DND-41 (cell line): Measurements from ENCODE around the gene CYP27A1.
"Not testable (repeated sequence)": the region's sequence is repeated elsewhere in the genome, so short reads cannot be mapped to it uniquely, and the experiment has no call there.

ENCODE experiments used
- ATAC-seq: fragments of 200-7000 bp; cut with Tn5 transposase; 3 replicates; pipeline ENCODE4 v1.9.1; 2021; ENCODE audit warnings: low read depth; ENCODE audit not compliant: insufficient read depth
- DNase-seq: peaks from one replicate; pipeline ENCODE4 v3.0.0-alpha.2; 2020
- H2AFZ ChIP-seq: 2 replicates; pipeline ENCODE4 v1.6.0; 2012; ENCODE audit warnings: low read depth, low read length
- H3K27ac ChIP-seq: 2 replicates; pipeline ENCODE4 v1.5.1; 2012; ENCODE audit warnings: low read length, inconsistent platforms
- H3K27me3 ChIP-seq: fragments of 200-600 bp; sonication (generic); 2 replicates; pipeline ENCODE4 v1.6.0; 2012; ENCODE audit warnings: low read length, mild to moderate bottlenecking, inconsistent platforms; ENCODE audit not compliant: insufficient read depth, poor library complexity
- H3K36me3 ChIP-seq: 2 replicates; pipeline ENCODE4 v1.5.1; 2012; ENCODE audit warnings: low read length, inconsistent platforms; ENCODE audit not compliant: insufficient read depth
- H3K4me1 ChIP-seq: 2 replicates; pipeline ENCODE4 v1.5.1; 2012; ENCODE audit warnings: mild to moderate bottlenecking, low read length; ENCODE audit not compliant: insufficient read depth
- H3K4me2 ChIP-seq: 2 replicates; pipeline ENCODE4 v1.6.0; 2012; ENCODE audit warnings: mild to moderate bottlenecking, moderate library complexity, low read length, inconsistent platforms; ENCODE audit not compliant: insufficient read depth
- H3K4me3 ChIP-seq, 2 experiments: fragments of 200-600 bp in 1 of 2; shearing (Covaris generic) in 1 of 2; 2 replicates each; pipeline ENCODE4 v1.5.1; 2012 to 2016; ENCODE audit warnings: inconsistent platforms in 2 of 2, low read length in 2 of 2, mild to moderate bottlenecking in 2 of 2, low read depth in 1 of 2, moderate library complexity in 1 of 2
- H3K79me2 ChIP-seq: 2 replicates; pipeline ENCODE4 v1.6.0; 2012; ENCODE audit warnings: low read length, inconsistent platforms; ENCODE audit not compliant: insufficient read depth
- H3K9ac ChIP-seq: 2 replicates; pipeline ENCODE4 v1.6.0; 2012; ENCODE audit warnings: low read depth, mild to moderate bottlenecking, inconsistent platforms, low read length, moderate library complexity
- H3K9me3 ChIP-seq: 2 replicates; pipeline ENCODE4 v1.5.1; 2012; ENCODE audit warnings: low read length, moderate library complexity, mild to moderate bottlenecking, inconsistent platforms; ENCODE audit not compliant: insufficient read depth, severe bottlenecking
- H4K20me1 ChIP-seq: 2 replicates; pipeline ENCODE4 v1.6.0; 2012; ENCODE audit warnings: low read length; ENCODE audit not compliant: insufficient read depth
- EZH2 ChIP-seq: IDR thresholded peaks from 3 replicates; pipeline ENCODE4 v1.6.1; 2012; ENCODE audit warnings: borderline replicate concordance, low read depth, mild to moderate bottlenecking, moderate library complexity, low read length, inconsistent platforms; ENCODE audit not compliant: severe bottlenecking
- TF ChIP-seq, protein P1 (sequence below): IDR thresholded peaks from 2 replicates; pipeline ENCODE4 v1.5.1; 2012; ENCODE audit warnings: borderline replicate concordance, low read length, moderate library complexity, mild to moderate bottlenecking; ENCODE audit not compliant: poor library complexity, severe bottlenecking; ENCODE audit errors: extremely low read depth

Gene CYP27A1

DNA sequence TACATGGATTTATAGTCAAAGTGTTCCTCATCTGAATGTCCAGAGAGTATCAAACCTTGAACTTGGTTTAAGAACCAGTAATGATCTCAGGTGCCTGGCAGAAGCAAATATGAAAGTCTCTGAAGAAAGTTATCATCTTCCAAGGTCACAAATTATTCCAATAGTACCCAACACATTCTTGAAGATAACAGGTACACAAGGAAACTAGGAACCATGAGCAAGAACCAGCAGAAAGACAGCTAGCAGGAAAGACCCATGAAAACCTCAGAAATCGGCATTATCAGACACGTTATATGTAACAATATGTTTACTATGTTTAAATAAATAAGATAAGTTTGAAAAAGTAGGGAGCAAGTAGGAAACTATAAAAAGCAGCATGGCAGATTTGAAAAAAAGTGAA is 55.5 kb downstream of the CYP27A1 start:
- Histone ChIP-seq H3K9ac (no peak overlapping the region), H3K27ac (no peak overlapping the region), H3K9me3 (no peaks in the 10 kb centered on the region), H3K4me1 (no peaks in the 10 kb centered on the region), H3K4me2 (no peak overlapping the region), H3K27me3 (peaks cover 22% of the 10 kb centered on the region), H3K36me3 (no peaks in the 10 kb centered on the region), H2AFZ (no peak overlapping the region), H3K4me3 (no peak overlapping the region), H3K79me2 (no peaks in the 10 kb centered on the region), H4K20me1 (no peaks in the 10 kb centered on the region)
- DNase-seq (no peak), ATAC-seq (no peak)
- no peak for TF ChIP-seq EZH2

DNA sequence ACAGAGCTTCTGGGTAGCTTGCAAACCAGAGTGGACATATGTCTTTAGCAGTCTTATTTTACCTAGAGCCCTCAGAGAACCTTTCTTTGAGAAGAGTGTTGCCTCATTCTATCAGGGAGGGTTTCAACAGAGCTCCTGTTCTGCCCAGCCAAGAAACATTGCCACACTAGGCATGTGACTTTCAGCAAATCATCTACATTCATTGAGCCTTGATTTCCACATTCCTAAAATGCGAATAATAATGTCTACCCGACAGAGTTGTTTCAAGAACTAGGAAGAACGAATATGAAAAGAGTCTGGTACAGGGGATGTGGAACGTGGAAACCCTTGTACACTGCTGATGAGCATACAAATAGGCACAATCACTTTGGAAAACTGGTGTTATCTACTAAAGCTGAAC is 57.5 kb downstream of the CYP27A1 start:
- Histone ChIP-seq H3K79me2 (no peaks in the 10 kb centered on the region), H3K4me1 (no peaks in the 10 kb centered on the region), H3K9ac (no peak overlapping the region), H3K36me3 (no peaks in the 10 kb centered on the region), H3K4me2 (no peak overlapping the region), H4K20me1 (no peaks in the 10 kb centered on the region), H2AFZ (no peak overlapping the region), H3K4me3 (no peak overlapping the region), H3K27me3 (peaks cover 17% of the 10 kb centered on the region), H3K9me3 (no peaks in the 10 kb centered on the region), H3K27ac (no peak overlapping the region)
- no peak for TF ChIP-seq EZH2
- TF ChIP-seq, protein P1, sequence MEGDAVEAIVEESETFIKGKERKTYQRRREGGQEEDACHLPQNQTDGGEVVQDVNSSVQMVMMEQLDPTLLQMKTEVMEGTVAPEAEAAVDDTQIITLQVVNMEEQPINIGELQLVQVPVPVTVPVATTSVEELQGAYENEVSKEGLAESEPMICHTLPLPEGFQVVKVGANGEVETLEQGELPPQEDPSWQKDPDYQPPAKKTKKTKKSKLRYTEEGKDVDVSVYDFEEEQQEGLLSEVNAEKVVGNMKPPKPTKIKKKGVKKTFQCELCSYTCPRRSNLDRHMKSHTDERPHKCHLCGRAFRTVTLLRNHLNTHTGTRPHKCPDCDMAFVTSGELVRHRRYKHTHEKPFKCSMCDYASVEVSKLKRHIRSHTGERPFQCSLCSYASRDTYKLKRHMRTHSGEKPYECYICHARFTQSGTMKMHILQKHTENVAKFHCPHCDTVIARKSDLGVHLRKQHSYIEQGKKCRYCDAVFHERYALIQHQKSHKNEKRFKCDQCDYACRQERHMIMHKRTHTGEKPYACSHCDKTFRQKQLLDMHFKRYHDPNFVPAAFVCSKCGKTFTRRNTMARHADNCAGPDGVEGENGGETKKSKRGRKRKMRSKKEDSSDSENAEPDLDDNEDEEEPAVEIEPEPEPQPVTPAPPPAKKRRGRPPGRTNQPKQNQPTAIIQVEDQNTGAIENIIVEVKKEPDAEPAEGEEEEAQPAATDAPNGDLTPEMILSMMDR, result no peak
- ATAC-seq (no peak), DNase-seq (no peak)

DNA sequence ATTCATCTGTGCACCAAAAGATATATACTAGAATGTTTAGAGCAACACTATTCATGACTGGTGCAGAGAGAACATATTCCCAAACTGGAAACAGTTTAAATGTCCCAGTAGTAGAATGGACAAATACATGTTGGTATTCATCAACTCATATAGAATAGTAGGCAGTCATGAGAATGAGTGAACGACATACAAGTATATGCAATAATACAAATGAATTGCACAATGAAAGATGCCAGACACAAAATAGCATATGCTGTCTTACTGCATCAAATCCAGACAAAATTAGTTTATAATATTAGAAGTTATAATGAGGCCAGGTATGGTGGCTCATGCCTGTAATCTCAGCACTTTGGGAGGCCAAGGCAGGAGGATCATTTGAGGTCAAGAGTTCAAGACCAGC is 57.9 kb downstream of the CYP27A1 start:
- Histone ChIP-seq H3K9ac (no peak overlapping the region), H3K4me3 (no peak overlapping the region), H3K9me3 (no peaks in the 10 kb centered on the region), H3K27me3 (peaks cover 15% of the 10 kb centered on the region), H3K4me1 (no peaks in the 10 kb centered on the region), H3K27ac (no peak overlapping the region), H2AFZ (no peak overlapping the region), H3K79me2 (no peaks in the 10 kb centered on the region), H3K36me3 (no peaks in the 10 kb centered on the region), H3K4me2 (no peak overlapping the region), H4K20me1 (no peaks in the 10 kb centered on the region)
- DNase-seq, result no peak
- no peak for ATAC-seq
- TF ChIP-seq, protein P1, result no peak
- TF ChIP-seq EZH2, result no peak

DNA sequence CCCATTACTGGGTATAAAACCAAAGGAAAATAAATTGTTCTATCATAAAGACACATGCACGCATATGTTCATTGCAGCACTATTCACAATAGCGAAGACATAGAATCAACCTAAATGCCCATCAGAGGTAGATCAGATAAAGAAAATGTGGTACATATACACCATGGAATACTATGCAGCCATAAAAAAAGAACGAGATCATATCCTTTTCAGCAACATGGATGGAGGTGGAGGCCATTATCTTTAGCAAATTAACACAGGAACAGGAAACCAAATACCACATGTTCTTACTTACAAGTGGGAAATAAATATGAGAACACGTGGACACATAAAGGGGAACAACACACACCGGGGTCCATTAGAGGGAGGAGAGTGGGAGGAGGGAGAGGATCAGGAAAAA is 62.4 kb downstream of the CYP27A1 start:
- H3K79me2 ChIP-seq, H3K4me3 ChIP-seq, H3K36me3 ChIP-seq, DNase-seq, H3K27ac ChIP-seq, H3K9ac ChIP-seq, H3K4me2 ChIP-seq, H3K4me1 ChIP-seq, H3K27me3 ChIP-seq, ATAC-seq, H2AFZ ChIP-seq, H4K20me1 ChIP-seq, H3K9me3 ChIP-seq: not testable (repeated sequence)

DNA sequence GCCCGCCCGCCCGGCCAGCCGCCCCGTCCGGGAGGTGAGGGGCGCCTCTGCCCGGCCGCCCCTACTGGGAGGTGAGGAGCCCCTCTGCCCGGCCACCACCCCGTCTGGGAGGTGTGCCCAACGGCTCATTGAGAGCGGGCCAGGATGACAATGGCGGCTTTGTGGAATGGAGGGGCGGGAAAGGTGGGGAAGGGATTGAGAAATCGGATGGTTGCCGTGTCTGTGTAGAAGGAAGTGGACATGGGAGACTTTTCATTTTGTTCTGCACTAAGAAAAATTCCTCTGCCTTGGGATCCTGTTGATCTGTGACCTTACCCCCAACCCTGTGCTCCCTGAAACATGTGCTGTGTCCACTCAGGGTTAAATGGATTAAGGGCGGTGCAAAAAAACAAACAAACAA is 65.0 kb downstream of the CYP27A1 start:
- H3K27ac ChIP-seq, ATAC-seq, H3K9me3 ChIP-seq, H3K79me2 ChIP-seq, H3K4me3 ChIP-seq, H3K27me3 ChIP-seq, H3K4me2 ChIP-seq, H4K20me1 ChIP-seq, H3K9ac ChIP-seq, H2AFZ ChIP-seq, H3K4me1 ChIP-seq, DNase-seq, H3K36me3 ChIP-seq: not testable (repeated sequence)
